ENCODE data around the gene SERPINA3. TPM values are rescaled to one million over a fixed set of nuclear protein-coding genes. Genes with fewer than 3 reads are reported as not detected.
"Not testable (repeated sequence)": the region's sequence is repeated elsewhere in the genome, so short reads cannot be mapped to it uniquely, and the experiment has no call there.

The SERPINA3 gene
- polyA plus RNA-seq, 3 donors: 0.14 TPM; not detected in 2

DNA sequence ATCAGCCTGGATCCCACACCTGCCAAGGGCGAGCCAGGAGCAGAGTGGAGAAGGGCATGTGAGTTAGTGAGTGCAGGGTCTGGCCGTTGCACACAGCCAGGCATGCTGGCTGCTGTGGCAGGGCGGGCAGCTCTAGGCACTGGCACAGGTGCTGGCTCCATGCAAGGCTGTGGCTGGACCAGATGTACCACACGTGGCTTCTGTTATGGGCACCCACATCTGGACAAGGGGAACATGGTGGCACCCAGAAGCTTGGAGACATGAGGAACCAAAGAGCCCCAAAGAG, 20.1 kb downstream of the SERPINA3 start:
- no peak for DNase-seq

GRCh38 chr14:94633121-94633520, 20.9 kb downstream of the SERPINA3 start:
- no peak for DNase-seq

DNA sequence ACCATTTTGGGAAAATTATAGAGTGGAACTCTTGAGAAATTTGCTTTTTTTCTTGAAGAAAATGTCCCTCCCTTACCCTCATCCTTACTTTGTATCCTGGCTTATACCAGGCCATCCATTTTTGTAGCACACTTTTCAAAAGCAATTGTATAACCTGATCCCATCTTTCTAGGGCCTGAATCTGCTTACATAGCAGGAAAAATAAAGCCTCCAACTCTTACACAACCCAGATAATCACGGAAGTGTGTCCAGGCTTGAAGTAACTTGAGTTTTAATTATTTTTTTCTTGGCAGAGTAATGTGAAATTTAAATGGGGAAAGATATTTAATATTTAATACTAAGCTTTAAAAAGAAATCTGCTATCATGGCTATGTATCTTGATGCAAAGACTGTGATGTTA, 23.0 kb downstream of the SERPINA3 start:
- no peak for DNase-seq

DNA sequence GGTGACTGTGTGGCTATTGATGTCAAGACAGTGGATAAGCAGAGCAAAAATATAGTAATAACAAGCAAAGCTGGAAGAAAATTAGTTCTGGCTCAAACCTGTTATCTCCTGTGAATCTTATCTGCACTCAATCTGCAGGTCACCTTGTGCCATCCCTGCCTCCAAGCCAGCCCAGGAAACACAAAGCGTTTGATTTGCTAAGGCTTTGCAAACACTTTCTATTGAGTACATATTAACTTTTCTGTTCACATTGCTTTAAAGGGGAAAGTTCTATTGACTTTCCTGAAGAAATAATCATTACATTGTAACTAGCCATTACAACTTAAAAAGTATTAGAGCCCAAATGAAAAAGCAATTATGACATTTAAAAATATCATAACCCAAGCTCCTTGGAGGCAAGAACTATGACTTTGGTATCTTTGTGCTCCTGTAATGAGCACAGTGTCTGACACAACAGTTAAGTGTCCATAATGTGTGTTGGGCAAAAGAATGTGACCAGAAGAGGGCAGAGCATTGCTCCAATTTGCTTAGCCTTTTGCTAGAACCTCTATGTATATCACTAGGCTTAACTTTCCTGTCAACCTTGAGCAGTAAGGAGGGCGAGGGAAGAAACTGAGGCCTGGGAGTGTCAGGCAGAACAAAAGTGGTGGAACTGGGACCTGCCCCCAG, 24.7 kb downstream of the SERPINA3 start:
- no peak for DNase-seq

GRCh38 chr14:94637814-94638213, 25.6 kb downstream of the SERPINA3 start:
- DNase-seq: not testable (repeated sequence)

DNA sequence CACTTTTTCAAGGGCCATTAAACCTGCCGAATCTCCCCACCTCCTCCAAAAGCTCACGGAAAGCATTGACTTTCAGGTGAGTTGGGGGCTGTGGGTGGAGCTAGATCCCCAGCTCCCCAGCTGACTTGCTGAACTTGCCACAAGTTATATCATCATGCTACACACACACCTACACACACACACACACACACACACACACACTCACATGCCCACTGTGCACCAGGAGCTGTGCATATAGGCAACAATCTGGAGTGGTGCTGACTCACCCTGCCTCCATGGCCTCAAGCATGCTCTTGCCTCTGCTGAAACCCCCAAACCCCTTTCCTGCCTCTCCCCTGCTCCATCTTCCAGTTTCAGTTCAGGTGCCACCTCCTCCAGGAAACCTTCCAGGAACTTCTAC, 26.1 kb downstream of the SERPINA3 start:
- DNase-seq: no peak

- no peak for DNase-seq
These were observed 27.0 kb downstream of the SERPINA3 start for GRCh38 chr14:94638961-94639817.

- DNase-seq: no peak
These were observed 28.8 kb downstream of the SERPINA3 start for GRCh38 chr14:94640721-94641631.

DNA sequence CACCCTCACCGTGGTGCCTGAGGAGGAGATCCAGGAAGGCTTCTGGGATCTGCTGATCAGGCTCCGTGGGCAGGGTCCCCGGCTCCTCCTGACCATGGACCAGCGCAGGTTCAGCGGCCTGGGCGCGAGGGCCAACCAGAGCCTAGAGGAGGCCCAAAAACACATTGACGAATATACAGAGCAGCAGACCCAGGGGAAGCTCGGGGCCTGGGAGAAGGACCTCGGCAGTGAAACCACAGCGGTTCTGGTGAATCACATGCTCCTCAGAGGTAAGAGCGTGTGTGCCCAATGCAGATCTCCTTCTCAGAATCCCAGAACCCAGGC, 29.4 kb downstream of the SERPINA3 start:
- no peak for DNase-seq

DNA sequence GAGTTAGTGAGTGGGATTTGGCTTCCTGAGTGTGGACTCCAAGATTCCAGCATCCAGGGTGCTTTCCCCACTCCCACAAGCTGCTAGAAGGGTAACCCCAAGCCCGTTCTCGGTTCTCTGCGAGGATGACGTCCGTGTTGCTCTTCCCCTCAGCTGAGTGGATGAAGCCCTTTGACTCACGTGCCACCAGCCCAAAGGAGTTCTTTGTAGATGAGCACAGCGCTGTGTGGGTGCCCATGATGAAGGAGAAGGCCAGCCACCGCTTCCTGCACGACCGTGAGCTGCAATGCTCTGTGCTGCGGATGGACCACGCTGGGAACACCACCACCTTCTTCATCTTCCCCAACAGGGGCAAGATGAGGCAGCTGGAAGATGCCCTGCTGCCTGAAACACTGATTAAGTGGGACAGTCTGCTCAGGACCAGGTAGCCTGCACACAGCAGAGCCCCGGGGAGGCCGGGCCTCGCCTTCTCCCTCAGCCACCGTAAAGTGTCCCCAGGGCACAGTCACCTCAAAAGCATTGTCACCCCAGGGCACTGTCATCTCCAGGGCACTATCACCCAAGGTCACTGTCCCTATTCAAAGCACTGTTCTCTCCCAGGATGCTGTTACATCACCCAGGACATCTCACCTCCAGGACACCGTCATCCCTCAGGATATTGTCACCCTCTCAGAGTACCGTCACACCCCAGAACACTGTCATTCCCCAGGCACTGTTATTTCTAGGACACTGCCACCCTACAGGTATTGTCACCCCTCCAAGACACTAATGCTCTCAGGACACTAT, 31.3 kb downstream of the SERPINA3 start:
- DNase-seq: no peak

GRCh38 chr14:94644102-94644535, 31.9 kb downstream of the SERPINA3 start:
- DNase-seq: no peak

DNA sequence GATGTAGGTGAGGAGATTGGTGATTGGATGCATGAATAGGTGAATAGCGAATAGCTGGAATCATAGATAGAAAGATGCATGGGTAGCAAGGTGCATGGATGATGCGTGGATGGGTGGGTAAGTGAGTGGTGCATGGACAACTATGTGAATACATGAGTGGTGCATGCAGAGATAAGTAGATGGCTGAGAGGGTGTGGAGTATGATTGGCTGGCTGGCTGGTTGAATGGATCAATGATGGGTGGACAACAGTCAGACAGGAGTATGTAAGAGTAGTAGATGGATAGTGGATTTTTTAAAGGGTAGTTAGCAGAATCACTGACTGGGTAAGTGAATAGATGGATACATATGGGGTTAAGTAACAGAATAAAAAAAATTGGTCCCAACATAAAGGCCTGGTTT, 33.9 kb downstream of the SERPINA3 start:
- no peak for DNase-seq

DNA sequence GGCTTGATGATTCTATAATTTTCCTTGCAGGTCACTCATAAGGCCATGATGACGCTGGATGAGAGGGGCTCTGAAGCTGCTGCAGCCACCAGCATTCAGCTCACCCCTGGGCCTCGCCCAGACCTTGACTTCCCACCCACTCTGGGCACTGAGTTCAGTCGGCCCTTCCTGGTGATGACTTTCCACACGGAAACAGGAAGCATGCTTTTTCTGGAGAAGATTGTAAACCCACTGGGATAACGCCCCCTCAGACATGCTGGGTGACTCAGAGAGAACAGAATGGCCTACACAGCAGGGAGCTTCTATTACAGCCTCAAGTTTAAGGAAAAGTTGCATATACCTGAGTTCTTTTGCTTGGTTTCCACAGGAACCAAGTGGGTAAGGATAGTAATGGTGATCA, 34.3 kb downstream of the SERPINA3 start:
- DNase-seq: no peak

GRCh38 chr14:94648801-94649200, 36.6 kb downstream of the SERPINA3 start:
- DNase-seq: no peak

DNA sequence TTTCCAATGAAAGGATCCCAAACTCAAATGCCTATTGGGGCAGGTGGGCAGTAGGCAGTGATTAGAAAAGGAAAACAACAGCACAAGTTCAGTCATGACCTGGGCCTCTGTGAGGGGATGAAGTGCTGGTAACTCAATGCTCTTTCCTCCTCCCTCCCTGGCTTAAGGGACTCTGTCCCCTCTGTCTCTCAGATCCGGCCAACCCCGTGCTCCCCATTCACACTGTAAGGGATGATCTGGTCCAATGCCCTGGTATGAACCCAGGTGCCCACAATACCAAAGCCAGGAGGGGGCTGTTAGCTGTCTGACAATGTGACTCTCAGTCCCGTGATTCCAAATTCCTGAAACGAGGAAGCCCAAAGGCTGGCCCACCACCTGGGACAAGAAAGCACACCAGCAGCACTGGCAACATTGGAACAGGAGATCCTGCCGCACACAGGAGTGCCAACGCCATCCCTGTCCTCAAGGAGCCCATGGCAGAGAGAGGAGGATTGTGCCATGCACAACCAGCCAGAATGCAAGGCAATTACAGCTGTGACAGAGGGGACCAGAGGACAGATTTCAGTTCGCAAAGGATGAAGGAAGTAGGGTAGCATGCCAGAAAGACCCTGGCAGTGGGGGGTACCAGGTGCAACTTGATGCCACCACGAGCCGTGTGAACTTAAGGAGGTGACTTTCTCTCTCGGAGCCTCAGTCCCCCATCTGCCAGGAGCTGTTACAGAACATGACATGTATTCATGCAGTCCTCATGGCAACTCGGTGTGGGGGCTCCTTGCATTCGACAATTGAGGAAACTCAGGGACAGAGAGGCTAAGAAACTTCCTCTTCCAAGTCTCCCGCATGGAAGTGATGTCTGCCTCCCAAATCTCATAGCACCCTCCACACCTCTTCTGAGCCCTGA, 37.6 kb downstream of the SERPINA3 start:
- DNase-seq: no peak

DNA sequence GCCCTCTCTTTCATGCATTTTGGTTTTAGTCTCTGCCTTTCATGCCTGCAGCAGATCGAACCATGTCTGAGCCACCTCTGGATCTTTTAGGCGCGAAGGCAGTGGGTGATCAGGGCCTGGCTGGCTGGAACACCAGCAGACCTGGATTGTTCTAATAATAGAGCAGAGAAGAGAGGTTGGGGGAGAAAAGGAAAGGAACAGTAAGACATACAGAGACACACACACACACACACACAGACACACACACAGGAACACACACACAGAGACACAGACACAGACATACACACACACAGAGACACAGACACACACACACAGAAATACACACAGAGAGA, 38.2 kb downstream of the SERPINA3 start:
- DNase-seq: no peak

- no peak for DNase-seq
These were observed 38.9 kb downstream of the SERPINA3 start for GRCh38 chr14:94650806-94651805.

DNA sequence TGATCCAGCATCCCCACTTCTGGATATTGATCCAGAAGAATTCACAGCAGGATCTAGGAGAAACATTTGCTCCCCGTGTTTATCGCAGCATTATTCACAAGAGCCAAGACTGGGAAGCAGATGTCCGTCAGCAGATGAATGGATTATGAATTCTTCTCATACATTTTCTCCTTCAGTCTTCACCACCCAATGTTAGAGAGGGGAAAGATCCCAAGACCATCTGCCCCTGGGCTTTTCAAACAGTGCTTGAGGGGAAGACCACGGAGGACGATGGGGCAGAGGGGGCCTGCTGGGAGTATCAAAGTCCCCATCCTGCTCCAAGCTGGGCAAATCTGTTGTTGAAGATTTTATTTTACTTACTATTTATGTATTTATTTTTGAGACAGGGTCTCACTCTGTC, 41.1 kb downstream of the SERPINA3 start:
- no peak for DNase-seq

DNA sequence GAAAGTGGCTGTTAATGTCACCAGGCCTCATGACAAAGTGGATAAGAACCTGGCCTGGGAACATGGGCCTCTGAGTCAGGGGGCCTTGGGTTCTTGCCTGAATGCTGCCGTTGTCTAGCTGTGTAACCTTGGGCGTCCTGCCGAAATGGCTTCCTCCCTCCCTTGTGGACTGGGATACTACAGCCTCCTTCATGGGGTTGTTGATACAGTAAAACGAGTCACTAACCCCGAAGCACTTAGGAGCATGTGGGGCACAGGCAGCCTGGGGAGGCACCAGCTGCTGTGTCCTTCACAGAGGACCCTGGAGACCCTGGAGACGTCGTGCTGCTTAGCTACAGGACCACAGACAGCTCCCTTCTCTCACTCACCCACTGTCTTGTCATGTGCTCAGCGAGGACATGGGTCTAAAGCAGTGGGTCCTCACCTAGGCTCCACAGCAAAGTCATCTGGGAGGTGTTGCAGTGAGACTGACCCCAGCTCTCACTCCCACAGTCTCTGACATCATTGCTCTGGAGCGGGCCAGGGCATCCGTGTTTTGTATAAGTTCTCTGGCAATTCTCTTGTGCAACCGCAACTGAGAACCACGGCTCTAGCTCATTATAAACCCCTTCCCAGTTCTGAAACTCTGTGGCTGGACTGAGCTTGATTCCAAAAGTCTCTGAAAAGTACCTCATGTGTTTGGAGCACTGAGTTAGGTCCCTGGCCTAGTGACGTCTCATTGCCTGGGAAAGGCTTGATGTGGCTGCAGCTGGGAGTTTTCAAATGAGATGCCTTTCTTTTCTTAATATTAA, 42.1 kb downstream of the SERPINA3 start:
- DNase-seq: peak; percentile 65

Data from renal pelvis (tissue), 4 donors.